Measurements from ENCODE around the gene MAGI1.
"Not testable (repeated sequence)": the region's sequence is repeated elsewhere in the genome, so short reads cannot be mapped to it uniquely, and the experiment has no call there.

Gene MAGI1

DNA sequence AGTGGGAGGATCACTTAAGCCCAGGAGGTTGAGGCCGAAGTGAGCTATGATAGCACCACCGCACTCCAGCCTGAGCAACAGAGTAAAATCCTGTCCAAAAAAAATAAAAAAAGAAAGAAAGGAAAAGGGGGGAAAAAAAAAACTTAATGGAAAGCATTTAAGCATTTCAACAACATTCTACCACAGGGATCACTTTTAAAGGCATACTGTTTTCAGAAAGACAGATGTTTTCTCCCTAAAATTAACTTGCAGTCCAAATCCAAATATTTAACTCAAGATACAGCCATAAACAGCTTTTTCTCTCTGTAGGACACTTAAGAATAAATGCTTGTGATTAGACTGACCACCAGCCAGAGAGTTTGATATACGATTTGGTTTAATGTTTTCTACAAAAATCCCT is 141.0 kb downstream of the MAGI1 start:
- no peak for DNase-seq

- no peak for DNase-seq
Observed at GRCh38 chr3:65896321-65896720, 142.4 kb downstream of the MAGI1 start.

DNA sequence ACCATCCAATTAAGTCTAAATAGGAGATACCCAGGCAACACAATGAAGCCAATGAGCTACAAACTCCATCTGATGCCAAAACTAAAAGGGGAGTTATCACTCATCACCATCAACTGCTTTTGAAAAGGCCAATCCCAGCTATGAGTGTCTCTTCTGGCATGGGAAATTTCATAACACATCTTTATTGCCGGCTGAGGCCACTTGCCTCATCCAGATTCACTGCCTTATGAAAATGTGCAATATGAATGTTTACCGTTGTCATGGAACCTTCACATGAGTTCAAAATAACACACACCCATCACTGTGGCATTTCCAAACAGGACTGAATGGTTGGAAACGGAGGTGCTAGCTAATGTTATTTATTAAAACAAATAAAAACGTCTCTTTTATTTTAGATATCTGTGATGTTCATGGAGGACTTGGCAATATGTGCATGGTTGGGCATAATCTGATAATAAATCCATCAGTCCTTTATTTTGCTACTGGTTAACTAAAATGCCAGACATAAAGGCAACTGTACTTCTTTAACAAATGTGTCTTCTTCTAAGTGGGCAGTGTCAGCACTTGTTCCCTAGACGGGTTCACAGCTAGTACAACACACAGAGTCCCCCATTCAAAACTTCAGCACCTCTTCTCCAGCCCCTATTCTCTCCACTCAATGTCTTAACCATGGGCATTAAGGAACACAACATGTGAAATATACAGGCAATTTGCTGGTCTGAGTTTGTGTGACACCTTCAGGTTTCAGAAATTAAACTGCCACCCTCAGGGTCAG is 143.9 kb downstream of the MAGI1 start:
- no peak for DNase-seq

GRCh38 chr3:65894126-65894525 is 144.6 kb downstream of the MAGI1 start:
- no peak for DNase-seq

DNA sequence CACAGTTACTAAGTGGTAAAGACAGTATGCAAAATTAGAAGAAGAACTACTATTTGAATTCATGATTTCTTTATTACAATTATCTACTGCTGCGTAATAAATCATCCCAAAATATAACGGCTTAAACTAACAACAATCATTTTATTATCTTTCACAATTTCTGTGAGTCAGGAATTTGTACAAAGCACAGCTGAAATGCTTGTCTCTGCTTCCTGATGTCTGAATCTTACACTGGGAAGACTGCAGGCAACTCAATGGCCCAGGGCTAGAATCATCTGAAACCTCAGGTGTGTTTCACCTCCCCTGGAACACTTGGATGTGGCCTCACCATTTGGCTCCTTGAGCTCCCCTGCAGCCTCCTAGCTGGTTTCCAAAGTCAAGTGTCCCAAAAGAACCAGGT is 145.1 kb downstream of the MAGI1 start:
- DNase-seq: no peak

DNA sequence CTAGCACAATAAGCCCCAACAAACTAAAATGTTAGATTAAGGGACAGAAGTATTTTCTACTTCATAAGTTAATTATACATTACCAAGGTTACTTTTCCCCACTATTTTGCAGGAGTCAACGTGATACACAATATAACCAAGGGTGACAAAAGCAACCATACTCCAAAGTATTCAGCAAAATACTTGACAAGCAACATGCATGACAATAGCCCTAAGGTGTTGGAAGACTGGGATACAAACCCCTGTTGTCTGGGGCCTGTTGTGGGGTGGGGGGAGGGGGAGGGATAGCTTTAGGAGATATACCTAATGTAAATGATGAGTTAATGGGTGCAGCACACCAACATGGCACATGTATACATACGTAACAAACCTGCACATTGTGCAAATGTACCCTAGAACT is 147.2 kb downstream of the MAGI1 start:
- DNase-seq: not testable (repeated sequence)

GRCh38 chr3:65890328-65890727 is 148.4 kb downstream of the MAGI1 start:
- no peak for DNase-seq

DNA sequence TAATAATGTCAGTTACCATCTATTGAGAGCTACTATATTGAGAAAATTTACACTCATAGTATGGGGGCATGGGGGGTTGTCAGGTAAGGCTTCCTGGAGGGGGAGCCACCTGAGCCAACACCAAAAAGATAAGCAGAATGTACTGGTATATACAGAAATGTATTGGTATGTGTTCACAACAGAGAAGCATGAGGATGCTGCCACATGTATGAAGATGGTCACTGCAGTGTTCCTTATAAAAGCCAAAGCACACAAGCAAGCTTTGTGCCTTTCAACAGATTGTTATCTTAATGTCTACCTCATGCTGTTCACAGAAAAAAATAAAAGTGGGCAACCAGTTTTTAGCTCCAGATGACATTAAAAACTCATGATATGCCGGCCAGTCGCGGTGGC is 149.0 kb downstream of the MAGI1 start:
- DNase-seq: no peak

GRCh38 chr3:65888980-65889706 is 149.6 kb downstream of the MAGI1 start:
- no peak for DNase-seq

- DNase-seq: no peak
Observed at GRCh38 chr3:65888196-65888595, 150.5 kb downstream of the MAGI1 start.

GRCh38 chr3:65886391-65886790 is 152.3 kb downstream of the MAGI1 start:
- no peak for DNase-seq

DNA sequence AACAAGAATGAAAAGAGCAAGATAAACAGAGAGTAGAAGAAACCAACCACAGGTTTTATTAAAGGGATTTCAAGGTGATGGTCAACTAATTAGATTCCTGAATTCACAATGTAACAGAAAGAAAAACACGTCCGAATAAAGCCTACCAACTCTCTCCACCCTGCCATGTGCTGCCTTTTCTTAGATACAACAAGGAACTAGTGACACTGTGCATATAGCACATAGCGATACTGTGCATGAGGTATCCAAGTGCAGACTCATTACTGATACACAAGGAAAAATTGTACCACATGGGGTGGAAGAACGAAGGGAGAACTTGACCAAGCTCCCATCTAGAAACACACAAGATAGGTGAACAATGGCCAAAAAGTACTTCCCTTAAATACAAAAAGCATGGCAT is 154.6 kb downstream of the MAGI1 start:
- DNase-seq: no peak

GRCh38 chr3:65883613-65884012 is 155.1 kb downstream of the MAGI1 start:
- DNase-seq: no peak

GRCh38 chr3:65880350-65880749 is 158.4 kb downstream of the MAGI1 start:
- no peak for DNase-seq

GRCh38 chr3:65879372-65879771 is 159.3 kb downstream of the MAGI1 start:
- no peak for DNase-seq

DNA sequence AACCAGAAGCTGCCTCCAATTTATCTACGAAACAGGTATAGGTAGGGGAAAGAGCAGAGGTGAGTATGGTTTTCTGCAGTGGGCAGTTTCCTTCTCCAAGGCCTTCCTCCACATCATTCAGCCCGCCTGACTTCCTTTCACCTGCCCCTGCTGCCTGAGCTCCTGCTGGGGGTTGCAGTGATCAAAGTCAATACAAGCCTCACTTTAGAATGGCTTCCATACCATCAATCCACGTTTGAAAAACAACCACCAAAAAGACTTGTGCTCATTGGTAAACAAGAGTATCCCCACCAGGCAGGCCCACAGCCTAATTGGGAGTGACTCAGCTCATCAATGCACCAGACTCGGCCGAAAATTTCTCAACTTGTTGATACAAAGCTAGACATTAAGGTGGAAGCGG is 159.9 kb downstream of the MAGI1 start:
- no peak for DNase-seq

DNA sequence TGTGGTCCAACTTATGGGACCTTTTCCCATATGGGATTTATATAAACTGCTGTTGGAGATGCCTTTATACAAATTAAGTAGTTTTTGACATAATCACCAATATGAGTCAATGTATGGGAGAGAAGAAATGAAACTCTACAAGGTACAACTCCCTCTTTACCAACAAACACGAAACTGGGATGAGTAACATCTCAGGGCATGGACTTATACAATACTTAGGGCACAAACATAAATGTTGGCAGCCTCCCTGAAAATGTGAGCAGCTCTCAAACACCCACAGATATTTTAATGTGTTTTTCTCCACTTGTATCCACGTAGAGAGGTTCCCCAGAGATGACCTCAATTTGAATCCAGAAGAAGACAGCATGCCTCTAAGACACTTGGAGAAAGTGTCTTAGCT is 161.6 kb downstream of the MAGI1 start:
- DNase-seq: no peak

GRCh38 chr3:65876028-65876420 is 162.7 kb downstream of the MAGI1 start:
- DNase-seq: no peak

GRCh38 chr3:65875393-65876027 is 163.2 kb downstream of the MAGI1 start:
- DNase-seq: no peak

GRCh38 chr3:65873869-65874268 is 164.8 kb downstream of the MAGI1 start:
- DNase-seq: no peak

DNA sequence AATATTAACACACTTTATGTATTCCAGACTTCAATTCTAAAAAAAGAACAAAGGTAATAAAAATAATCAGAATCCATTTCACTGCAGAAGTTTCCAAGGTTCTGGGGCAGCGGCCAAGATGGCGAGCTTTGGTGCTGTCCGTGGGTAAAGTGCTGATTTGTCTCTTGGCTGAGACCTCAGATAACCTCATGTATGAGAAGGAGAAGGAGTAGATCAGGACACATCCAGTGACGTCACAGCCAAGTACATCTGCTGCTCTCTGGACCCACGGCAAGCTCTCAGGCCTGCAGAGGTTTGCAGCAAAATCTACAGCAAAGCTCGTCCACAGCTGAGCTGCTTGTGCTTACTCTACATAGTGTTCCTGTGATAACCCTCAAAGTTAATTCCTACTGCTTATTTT is 165.7 kb downstream of the MAGI1 start:
- DNase-seq: no peak

DNA sequence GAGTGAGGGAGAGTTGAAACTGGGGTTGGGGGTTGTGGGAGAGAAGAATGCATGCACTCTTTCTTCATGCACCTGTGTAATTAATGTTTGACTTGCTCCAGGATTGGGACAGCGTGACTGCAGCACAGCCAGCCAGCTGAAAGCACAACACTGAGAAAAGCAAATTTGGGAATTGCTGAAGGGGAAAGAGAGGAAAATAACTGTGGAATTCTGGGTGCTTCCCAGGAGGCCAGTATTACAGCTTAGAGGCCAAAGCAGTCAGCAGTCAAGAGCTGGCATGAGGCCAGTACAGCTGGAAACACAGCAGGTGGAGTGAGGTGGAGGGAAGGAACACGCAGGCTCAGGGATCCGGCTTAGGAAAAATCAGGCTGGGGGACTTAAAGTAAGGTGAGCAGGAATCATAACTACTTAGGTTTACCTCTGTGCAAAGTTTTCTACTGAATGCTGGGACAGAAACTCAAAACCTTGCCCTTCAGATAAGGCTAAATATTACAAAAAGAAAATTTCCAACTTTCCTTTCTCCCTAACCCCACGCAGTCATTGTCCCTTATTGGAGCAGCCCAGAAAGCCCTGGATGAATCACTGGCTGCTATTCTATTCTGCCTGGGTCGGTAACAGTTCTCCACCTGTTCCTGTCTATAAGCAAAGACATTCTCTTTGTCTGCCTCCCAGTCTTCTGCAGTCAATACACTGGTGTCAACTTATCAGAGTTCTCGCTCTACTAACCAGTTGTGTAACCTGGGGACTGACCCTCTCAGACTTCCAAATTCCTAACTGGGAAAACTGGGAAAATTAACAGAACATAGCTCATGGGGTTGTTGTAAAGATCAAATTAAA is 167.2 kb downstream of the MAGI1 start:
- peak; percentile 67 for DNase-seq

GRCh38 chr3:65869798-65870197 is 168.9 kb downstream of the MAGI1 start:
- no peak for DNase-seq
